Measurements from ENCODE around the gene UVRAG. TPM values are rescaled to one million over a fixed set of nuclear protein-coding genes. Genes with fewer than 3 reads are reported as not detected.

Gene UVRAG
- total and polyA plus RNA-seq, 2 of the 13 experiments (the other 11 are each of a cell fraction or from before 2014, with no cell fraction given): 9.7 to 17.3 TPM

DNA sequence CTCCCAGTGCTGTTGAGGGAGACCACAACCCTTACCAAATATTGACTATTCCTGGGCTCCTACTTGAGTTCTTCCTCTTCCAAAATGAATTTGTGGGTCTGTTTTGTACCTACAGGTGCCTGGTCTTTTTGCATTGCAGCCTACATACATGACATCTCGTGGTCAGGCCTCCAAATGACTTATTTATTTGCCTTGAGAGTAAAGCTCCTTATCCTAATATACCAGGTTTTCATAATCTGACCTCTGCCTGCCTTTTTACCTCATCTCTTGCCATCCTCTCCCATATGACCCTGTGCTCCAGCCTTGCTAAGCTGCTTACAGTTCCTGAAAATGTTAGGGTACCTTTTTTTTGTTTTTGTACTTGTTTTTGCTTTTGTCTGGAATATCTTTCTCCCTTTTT lies 130.4 kb downstream of the UVRAG start:
- Histone ChIP-seq H3K9ac (ENCODE audit: insufficient read depth, low read depth, low read length) (no peak overlapping the region), H2AFZ (ENCODE audit: low read length) (no peak overlapping the region), H3K4me1 (ENCODE audit: insufficient read depth, low read length) (no peaks in the 10 kb centered on the region), H3K4me2 (ENCODE audit: low read depth, low read length) (no peak overlapping the region), H4K20me1 (ENCODE audit: insufficient read depth, low read length) (no peaks in the 10 kb centered on the region), H3K9me3 (ENCODE audit: low read length) (no peaks in the 10 kb centered on the region), H3K36me3 (replicated peaks in 1 of 2; ENCODE audit: control insufficient read depth in 1 of 2, insufficient read depth in 2 of 2, low read length in 2 of 2) (no peaks in the 10 kb centered on the region; a peak in 1 of 5 replicates), H3K27me3 (ENCODE audit: control insufficient read depth in 1 of 2, insufficient read depth in 2 of 2, low read length in 2 of 2) (no peaks in the 10 kb centered on the region), H3K4me3 (replicated peaks in 1 of 3; ENCODE audit: insufficient read depth in 1 of 3, low read depth in 2 of 3, low read length in 3 of 3) (no peak overlapping the region), H3K79me2 (ENCODE audit: insufficient read depth, low read length) (no peaks in the 10 kb centered on the region), H3K27ac (ENCODE audit: extremely low read length, insufficient read depth, low read length) (no peak overlapping the region)
- DNase-seq (ENCODE audit: low spot score): no peak
- no peak for FAIRE-seq
- in situ Hi-C loops (cut with HindIII; ENCODE audit: extremely low pct_ligation_motif_present, low pct_unique_long_range_greater_than_20kb): no loop called here
- WGBS (ENCODE audit: low lambda C conversion rate): 87% methylated on average over 1 of the region's 1 CpG
- ATAC-seq: no peak
- BruUV-seq (replicated peaks): no TSS peak
- CTCF ChIA-PET (ENCODE audit: low intra/inter-chr PET ratio, low total read pairs): no interaction called here
- intact Hi-C loops (cut with micrococcal nuclease; ENCODE audit: unreplicated experiment): no loop called here
- POLR2A ChIA-PET: no interaction called here
- TF ChIP-seq MZF1 (CRISPR knock-in tag; IDR thresholded peaks at IDR 0.05; ENCODE audit: borderline replicate concordance): no peak
- TF ChIP-seq, protein P1, sequence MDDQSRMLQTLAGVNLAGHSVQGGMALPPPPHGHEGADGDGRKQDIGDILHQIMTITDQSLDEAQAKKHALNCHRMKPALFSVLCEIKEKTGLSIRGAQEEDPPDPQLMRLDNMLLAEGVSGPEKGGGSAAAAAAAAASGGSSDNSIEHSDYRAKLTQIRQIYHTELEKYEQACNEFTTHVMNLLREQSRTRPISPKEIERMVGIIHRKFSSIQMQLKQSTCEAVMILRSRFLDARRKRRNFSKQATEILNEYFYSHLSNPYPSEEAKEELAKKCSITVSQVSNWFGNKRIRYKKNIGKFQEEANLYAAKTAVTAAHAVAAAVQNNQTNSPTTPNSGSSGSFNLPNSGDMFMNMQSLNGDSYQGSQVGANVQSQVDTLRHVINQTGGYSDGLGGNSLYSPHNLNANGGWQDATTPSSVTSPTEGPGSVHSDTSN (CRISPR knock-in tag; IDR thresholded peaks at IDR 0.05; ENCODE audit: borderline replicate concordance): no peak
- TF ChIP-seq, protein P2, sequence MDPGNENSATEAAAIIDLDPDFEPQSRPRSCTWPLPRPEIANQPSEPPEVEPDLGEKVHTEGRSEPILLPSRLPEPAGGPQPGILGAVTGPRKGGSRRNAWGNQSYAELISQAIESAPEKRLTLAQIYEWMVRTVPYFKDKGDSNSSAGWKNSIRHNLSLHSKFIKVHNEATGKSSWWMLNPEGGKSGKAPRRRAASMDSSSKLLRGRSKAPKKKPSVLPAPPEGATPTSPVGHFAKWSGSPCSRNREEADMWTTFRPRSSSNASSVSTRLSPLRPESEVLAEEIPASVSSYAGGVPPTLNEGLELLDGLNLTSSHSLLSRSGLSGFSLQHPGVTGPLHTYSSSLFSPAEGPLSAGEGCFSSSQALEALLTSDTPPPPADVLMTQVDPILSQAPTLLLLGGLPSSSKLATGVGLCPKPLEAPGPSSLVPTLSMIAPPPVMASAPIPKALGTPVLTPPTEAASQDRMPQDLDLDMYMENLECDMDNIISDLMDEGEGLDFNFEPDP (CRISPR knock-in tag; conservative IDR thresholded peaks at IDR 0.05): no peak
- TF ChIP-seq ARHGAP35 (CRISPR knock-in tag; IDR thresholded peaks at IDR 0.05; ENCODE audit: borderline replicate concordance): no peak
- TF ChIP-seq ZMYM2 (CRISPR knock-in tag; IDR thresholded peaks at IDR 0.05): no peak
- no peak for TF ChIP-seq HNF4G (IDR thresholded peaks at IDR 0.05; ENCODE audit: borderline replicate concordance, low read depth, low read length)
- TF ChIP-seq HNF4G (CRISPR knock-in tag; IDR thresholded peaks at IDR 0.05; ENCODE audit: borderline replicate concordance, low read depth): no peak
- no peak for TF ChIP-seq GATAD2A (CRISPR knock-in tag; IDR thresholded peaks at IDR 0.05)
- TF ChIP-seq, protein P3, sequence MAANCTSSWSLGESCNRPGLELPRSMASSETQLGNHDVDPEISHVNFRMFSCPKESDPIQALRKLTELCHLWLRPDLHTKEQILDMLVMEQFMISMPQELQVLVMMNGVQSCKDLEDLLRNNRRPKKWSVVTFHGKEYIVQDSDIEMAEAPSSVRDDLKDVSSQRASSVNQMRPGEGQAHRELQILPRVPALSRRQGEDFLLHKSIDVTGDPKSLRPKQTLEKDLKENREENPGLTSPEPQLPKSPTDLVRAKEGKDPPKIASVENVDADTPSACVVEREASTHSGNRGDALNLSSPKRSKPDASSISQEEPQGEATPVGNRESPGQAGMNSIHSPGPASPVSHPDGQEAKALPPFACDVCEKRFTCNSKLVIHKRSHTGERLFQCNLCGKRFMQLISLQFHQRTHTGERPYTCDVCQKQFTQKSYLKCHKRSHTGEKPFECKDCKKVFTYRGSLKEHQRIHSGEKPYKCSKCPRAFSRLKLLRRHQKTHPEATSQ (CRISPR knock-in tag; IDR thresholded peaks at IDR 0.05; ENCODE audit: borderline replicate concordance): no peak
- no peak for TF ChIP-seq PAF1 (CRISPR knock-in tag; IDR thresholded peaks at IDR 0.05)
- TF ChIP-seq MTF1 (CRISPR knock-in tag; IDR thresholded peaks at IDR 0.05): no peak
- TF ChIP-seq POLR2AphosphoS2 (IDR thresholded peaks at IDR 0.05; ENCODE audit: low read depth, low read length): no peak
- no peak for TF ChIP-seq ZNF256 (CRISPR knock-in tag; conservative IDR thresholded peaks at IDR 0.05)
- TF ChIP-seq, protein P4, sequence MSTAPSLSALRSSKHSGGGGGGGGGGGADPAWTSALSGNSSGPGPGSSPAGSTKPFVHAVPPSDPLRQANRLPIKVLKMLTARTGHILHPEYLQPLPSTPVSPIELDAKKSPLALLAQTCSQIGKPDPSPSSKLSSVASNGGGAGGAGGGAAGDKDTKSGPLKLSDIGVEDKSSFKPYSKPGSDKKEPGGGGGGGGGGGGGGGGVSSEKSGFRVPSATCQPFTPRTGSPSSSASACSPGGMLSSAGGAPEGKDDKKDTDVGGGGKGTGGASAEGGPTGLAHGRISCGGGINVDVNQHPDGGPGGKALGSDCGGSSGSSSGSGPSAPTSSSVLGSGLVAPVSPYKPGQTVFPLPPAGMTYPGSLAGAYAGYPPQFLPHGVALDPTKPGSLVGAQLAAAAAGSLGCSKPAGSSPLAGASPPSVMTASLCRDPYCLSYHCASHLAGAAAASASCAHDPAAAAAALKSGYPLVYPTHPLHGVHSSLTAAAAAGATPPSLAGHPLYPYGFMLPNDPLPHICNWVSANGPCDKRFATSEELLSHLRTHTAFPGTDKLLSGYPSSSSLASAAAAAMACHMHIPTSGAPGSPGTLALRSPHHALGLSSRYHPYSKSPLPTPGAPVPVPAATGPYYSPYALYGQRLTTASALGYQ (CRISPR knock-in tag; IDR thresholded peaks at IDR 0.05): no peak
- no peak for TF ChIP-seq ZNF670 (CRISPR knock-in tag; IDR thresholded peaks at IDR 0.05; ENCODE audit: borderline replicate concordance)
- TF ChIP-seq, protein P5, sequence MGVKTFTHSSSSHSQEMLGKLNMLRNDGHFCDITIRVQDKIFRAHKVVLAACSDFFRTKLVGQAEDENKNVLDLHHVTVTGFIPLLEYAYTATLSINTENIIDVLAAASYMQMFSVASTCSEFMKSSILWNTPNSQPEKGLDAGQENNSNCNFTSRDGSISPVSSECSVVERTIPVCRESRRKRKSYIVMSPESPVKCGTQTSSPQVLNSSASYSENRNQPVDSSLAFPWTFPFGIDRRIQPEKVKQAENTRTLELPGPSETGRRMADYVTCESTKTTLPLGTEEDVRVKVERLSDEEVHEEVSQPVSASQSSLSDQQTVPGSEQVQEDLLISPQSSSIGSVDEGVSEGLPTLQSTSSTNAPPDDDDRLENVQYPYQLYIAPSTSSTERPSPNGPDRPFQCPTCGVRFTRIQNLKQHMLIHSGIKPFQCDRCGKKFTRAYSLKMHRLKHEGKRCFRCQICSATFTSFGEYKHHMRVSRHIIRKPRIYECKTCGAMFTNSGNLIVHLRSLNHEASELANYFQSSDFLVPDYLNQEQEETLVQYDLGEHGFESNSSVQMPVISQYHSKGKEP (CRISPR knock-in tag; IDR thresholded peaks at IDR 0.05): no peak
- TF ChIP-seq, protein P6, sequence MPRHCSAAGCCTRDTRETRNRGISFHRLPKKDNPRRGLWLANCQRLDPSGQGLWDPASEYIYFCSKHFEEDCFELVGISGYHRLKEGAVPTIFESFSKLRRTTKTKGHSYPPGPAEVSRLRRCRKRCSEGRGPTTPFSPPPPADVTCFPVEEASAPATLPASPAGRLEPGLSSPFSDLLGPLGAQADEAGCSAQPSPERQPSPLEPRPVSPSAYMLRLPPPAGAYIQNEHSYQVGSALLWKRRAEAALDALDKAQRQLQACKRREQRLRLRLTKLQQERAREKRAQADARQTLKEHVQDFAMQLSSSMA (CRISPR knock-in tag; IDR thresholded peaks at IDR 0.05): no peak
- no peak for TF ChIP-seq MEIS2 (CRISPR knock-in tag; IDR thresholded peaks at IDR 0.05)

Data from HepG2 (cell line).